Hematopoietic multipotent progenitor cell (in vitro differentiated cells): ENCODE results near the gene ZIC3. TPM values are rescaled to one million over a fixed set of nuclear protein-coding genes. Genes with fewer than 3 reads are reported as not detected.

Experiments
- DNase-seq, 3 donors: peaks; one replicate each; pipeline ENCODE4 v3.0.0-alpha.2; 2011 to 2015; ENCODE audit warnings: low read depth in 2 of 3, low spot score in 2 of 3
- small RNA-seq: library from RNA; depleted of rRNA; stranded (forward); fragments of <200 nt; gene quantifications from one replicate; pipeline ENCODE3, GENCODE V24; 2012
- total RNA-seq: library from RNA; depleted of rRNA; stranded (reverse); fragments of >200 nt; gene quantifications from one replicate; pipeline ENCODE4 v1.2.3, GENCODE V29; 2012

Gene ZIC3
- total RNA-seq, 1 donor = not detected

DNA sequence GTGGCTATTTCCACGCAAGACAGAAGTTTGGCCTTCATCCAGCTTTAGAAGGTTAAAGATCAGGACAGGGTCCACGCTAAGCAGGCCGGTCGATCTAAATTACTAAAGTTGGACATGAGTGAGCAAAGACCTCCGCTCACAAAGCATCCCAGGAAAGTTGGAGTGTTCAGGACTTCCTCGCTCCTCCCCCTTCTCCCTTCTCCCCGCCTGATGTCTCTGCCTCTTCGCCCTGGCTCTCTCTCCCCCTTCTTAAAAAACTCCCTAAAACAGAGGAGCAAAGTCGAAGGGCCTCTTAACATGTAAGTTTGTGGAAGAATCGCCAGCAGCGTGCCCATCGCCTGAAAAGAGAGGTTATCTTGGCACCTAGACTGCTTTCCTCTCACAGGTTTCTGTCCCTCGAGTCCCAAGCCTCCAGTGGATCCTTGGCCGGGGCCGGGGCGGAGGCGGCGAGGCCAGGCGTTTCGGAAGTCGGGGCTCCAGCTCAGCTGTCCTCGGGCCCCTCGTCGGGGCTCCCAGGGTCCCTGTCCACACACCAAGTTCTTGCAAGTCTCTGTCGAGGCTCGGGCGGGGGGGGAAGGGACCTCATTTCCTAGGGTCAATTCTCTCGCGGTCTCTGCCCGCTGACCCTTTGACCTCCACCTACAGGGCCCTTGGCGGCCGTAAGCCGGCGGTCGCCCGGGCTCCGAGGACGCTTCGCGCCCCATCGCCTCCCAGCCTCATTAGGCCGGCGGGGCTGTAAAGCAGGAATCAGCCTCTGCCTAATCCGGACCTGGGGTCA, 7.6 kb downstream of the ZIC3 start:
- DNase-seq = no peak

- no peak for DNase-seq
Measured at GRCh38 chrX:137574102-137574783, 8.3 kb downstream of the ZIC3 start.

DNA sequence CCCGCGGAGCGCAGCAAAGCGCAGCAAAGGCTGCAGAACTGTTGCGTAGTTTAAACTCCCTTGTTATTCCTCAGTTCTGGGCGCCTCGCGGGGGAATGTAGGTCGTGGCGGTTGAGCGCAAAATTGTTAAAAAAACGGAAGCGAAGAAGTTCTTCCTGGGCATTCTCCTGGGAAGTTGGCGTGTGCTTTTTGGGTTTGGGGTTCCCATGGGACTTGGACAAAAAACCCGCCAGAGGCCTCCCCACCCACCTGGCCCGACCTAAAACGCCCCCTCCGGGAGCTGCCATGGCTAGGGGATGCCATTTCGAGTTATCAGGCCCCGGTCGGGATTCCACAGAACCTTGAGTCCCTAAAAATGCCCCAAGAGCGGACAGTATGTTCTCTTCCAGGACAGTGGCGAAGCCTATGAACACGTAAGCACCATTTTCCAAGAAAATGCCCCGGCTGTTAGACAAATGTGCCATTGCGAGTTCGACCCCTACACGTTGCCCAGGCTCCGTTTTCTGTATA, 8.9 kb downstream of the ZIC3 start:
- DNase-seq = no peak

- no peak for DNase-seq
Measured at GRCh38 chrX:137575596-137576255, 9.8 kb downstream of the ZIC3 start.

DNA sequence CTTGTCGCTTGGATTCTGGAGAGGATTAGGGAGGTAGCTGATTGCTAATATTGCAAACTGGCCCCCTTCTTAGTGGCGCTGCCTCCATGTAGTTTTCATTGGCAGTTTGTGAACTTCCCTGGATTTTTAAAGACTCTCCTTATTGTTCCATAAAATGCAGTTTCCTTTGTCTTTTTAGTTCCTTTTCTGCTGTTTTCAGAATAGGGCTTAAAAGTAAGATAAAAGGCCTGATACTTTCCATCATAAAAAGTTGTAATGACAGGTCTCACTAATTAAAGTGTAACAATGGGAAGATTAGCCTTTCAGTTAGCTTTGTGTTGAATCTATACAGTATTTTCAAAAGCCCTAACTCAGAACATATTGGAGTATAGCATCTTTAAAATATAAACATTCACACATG, 21.2 kb downstream of the ZIC3 start:
- DNase-seq = no peak

DNA sequence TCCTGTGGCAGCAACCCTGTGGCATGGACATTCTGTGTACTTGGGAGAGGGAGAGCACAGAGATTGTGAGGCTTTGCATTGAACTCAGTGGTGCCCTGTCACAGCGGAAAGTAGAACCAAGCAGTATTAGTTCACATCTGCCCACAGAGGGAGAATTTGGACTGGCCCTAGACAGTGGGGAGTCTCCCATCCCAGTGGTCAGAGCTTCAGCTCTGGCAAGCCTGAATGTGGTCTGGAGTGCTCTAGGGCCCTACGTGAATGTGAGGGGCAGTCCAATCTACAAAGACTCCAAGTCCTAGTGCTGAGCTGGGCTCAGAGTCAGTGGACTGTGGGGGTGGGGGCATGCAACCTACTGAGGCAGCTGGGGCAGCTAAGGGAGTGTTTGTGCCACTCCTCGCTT, 34.8 kb downstream of the ZIC3 start:
- DNase-seq = no peak

Small RNA genes within 50 kb of the gene (small RNA-seq; reads per million reads assigned to genes)
- not detected for gene RN7SL325P
